SK-N-SH (cell line): Measurements from ENCODE around the gene PLCG2. TPM values are rescaled to one million over a fixed set of nuclear protein-coding genes. Genes with fewer than 3 reads are reported as not detected.

ENCODE experiments used
- CTCF ChIA-PET: fragments of 300-600, 350-600 bp; formaldehyde crosslinking; extraction: SDS; loops from one replicate; lab custom pipeline; 2021; lab: Yijun Ruan, JAX
- POLR2A ChIA-PET: fragments of 350-600 bp; sonication (Branson Sonifier 250); formaldehyde crosslinking; extraction: SDS; loops from one replicate; lab custom pipeline; 2020; ENCODE audit warnings: antibody characterized with exemption, inconsistent platforms; lab: Yijun Ruan, JAX
- DNase-seq: peaks from one replicate; pipeline ENCODE4 v3.0.0; 2012
- H2AFZ ChIP-seq: fragments of 200-600 bp; sonication (generic); 2 replicates; pipeline ENCODE4 v1.8.1; 2016; ENCODE audit warnings: antibody characterized with exemption, mild to moderate bottlenecking, low read depth
- H3F3A ChIP-seq: fragments of 200-600 bp; sonication (generic); replicated peaks from 2 replicates; pipeline ENCODE3; 2016; ENCODE audit warnings: antibody characterized with exemption, mild to moderate bottlenecking; ENCODE audit not compliant: insufficient read depth
- H3K27ac ChIP-seq, 2 experiments: fragments of 200-500 bp in 1 of 2; fragments of 200-600 bp in 1 of 2; sonication (Bioruptor generic) in 1 of 2; sonication (generic), shearing (Covaris generic) in 1 of 2; 2 replicates each; pipeline versions ENCODE4 v1.5.1 to v1.6.1; 2014 to 2016; ENCODE audit warnings: low read depth in 2 of 2, inconsistent platforms in 1 of 2, low read length in 1 of 2, mild to moderate bottlenecking in 1 of 2, mixed read lengths in 1 of 2
- H3K27me3 ChIP-seq: fragments of 200-600 bp; sonication (generic), shearing (Covaris generic); 2 replicates; pipeline ENCODE4 v1.6.1; 2016; ENCODE audit warnings: mixed run types; ENCODE audit not compliant: insufficient read depth
- H3K36me3 ChIP-seq, 2 experiments: fragments of 200-500 bp in 1 of 2; fragments of 200-600 bp in 1 of 2; sonication (Bioruptor generic) in 1 of 2; sonication (generic) in 1 of 2; replicated peaks in 1 of 2; 2 replicates each; pipeline versions ENCODE3 to v1.5.1; 2014 to 2016; ENCODE audit warnings: low read length in 1 of 2, mild to moderate bottlenecking in 1 of 2; ENCODE audit not compliant: insufficient read depth in 2 of 2, control insufficient read depth in 1 of 2
- H3K4me1 ChIP-seq, 2 experiments: fragments of 200-500 bp in 1 of 2; fragments of 200-600 bp in 1 of 2; sonication (Bioruptor generic) in 1 of 2; sonication (generic), shearing (Covaris generic) in 1 of 2; 2 replicates each; pipeline versions ENCODE4 v1.5.1 to v1.6.1; 2014 to 2016; ENCODE audit warnings: low read depth in 1 of 2, low read length in 1 of 2, mixed run types in 1 of 2; ENCODE audit not compliant: insufficient read depth in 2 of 2, control insufficient read depth in 1 of 2
- H3K4me2 ChIP-seq: fragments of 200-600 bp; sonication (generic), shearing (Covaris generic); 2 replicates; pipeline ENCODE4 v1.6.1; 2017; ENCODE audit warnings: mixed run types
- H3K4me3 ChIP-seq, 2 experiments: fragments of 200-500 bp in 1 of 2; fragments of 200-600 bp in 1 of 2; sonication (Bioruptor generic) in 1 of 2; sonication (generic), shearing (Covaris generic) in 1 of 2; 2 replicates each; pipeline versions ENCODE4 v1.5.1 to v1.8.1; 2014 to 2016; ENCODE audit warnings: low read depth in 2 of 2, inconsistent platforms in 1 of 2, low read length in 1 of 2, mild to moderate bottlenecking in 1 of 2, mixed read lengths in 1 of 2, moderate library complexity in 1 of 2
- H3K79me2 ChIP-seq: fragments of 200-600 bp; sonication (generic); 2 replicates; pipeline ENCODE4 v1.8.1; 2017; ENCODE audit warnings: mild to moderate bottlenecking; ENCODE audit not compliant: insufficient read depth
- H3K9ac ChIP-seq: fragments of 200-600 bp; sonication (generic); 2 replicates; pipeline ENCODE4 v1.6.1; 2017; ENCODE audit warnings: mixed run types
- H3K9me2 ChIP-seq: fragments of 200-600 bp; sonication (generic); 2 replicates; pipeline ENCODE4 v1.6.1; 2017; ENCODE audit warnings: mixed run types
- H3K9me3 ChIP-seq: fragments of 200-600 bp; sonication (generic); 2 replicates; pipeline ENCODE4 v1.6.1; 2017; ENCODE audit warnings: mixed run types, mild to moderate bottlenecking, moderate library complexity
- H4K20me1 ChIP-seq: fragments of 200-600 bp; sonication (generic); 2 replicates; pipeline ENCODE4 v1.6.1; 2017; ENCODE audit warnings: mild to moderate bottlenecking, mixed run types; ENCODE audit not compliant: insufficient read depth
- ELF1 ChIP-seq: IDR thresholded peaks from 2 replicates; pipeline ENCODE4 v1.4.0; 2012
- EP300 ChIP-seq, 2 experiments: IDR thresholded peaks; 2 replicates each; pipeline versions ENCODE4 v1.4.0 to v1.6.1; 2012; ENCODE audit warnings: borderline replicate concordance in 1 of 2, low read depth in 1 of 2, low read length in 1 of 2
- FOSL2 ChIP-seq: IDR thresholded peaks from 2 replicates; pipeline ENCODE4 v1.4.0; 2012; ENCODE audit warnings: low read depth, mild to moderate bottlenecking, moderate library complexity, borderline replicate concordance
- GABPA ChIP-seq: IDR thresholded peaks from 2 replicates; pipeline ENCODE4 v1.4.0; 2012; ENCODE audit warnings: low read depth, mild to moderate bottlenecking
- JUND ChIP-seq: IDR thresholded peaks from 2 replicates; pipeline ENCODE4 v1.4.0; 2012
- MEF2A ChIP-seq: IDR thresholded peaks from 2 replicates; pipeline ENCODE4 v1.4.0; 2012; ENCODE audit warnings: low read depth, borderline replicate concordance
- MXI1 ChIP-seq: IDR thresholded peaks from 2 replicates; pipeline ENCODE4 v1.6.1; 2012; ENCODE audit warnings: mild to moderate bottlenecking, low read depth, low read length, improper control_type of control experiment
- NRF1 ChIP-seq: IDR thresholded peaks from 2 replicates; pipeline ENCODE4 v1.6.1; 2012; ENCODE audit warnings: low read depth, mild to moderate bottlenecking, low read length
- RFX5 ChIP-seq: IDR thresholded peaks from 2 replicates; pipeline ENCODE4 v1.6.1; 2012; ENCODE audit warnings: mild to moderate bottlenecking, improper control_type of control experiment, low read length
- RXRA ChIP-seq: IDR thresholded peaks from 2 replicates; pipeline ENCODE4 v1.4.0; 2012; ENCODE audit warnings: low read depth, mild to moderate bottlenecking, borderline replicate concordance
- SIN3A ChIP-seq: IDR thresholded peaks from 2 replicates; pipeline ENCODE4 v1.6.1; 2012; ENCODE audit warnings: low read depth, mild to moderate bottlenecking, low read length, moderate library complexity, borderline replicate concordance
- SMC3 ChIP-seq: IDR thresholded peaks from 2 replicates; pipeline ENCODE4 v1.6.1; 2012; ENCODE audit warnings: low read depth, low read length, improper control_type of control experiment
- TEAD4 ChIP-seq: IDR thresholded peaks from 2 replicates; pipeline ENCODE4 v1.4.0; 2012; ENCODE audit warnings: mild to moderate bottlenecking, borderline replicate concordance; ENCODE audit not compliant: insufficient read depth
- YY1 ChIP-seq: IDR thresholded peaks from 2 replicates; pipeline ENCODE4 v1.4.0; 2012; ENCODE audit warnings: low read depth, mild to moderate bottlenecking
- WGBS: methylation state at CpG from one replicate; pipeline ENCODE4 v1.1.6; 2017; ENCODE audit warnings: low lambda C conversion rate; 5-methylcytosine and 5-hydroxymethylcytosine counted together
- polyA plus RNA-seq, 3 experiments: library from polyadenylated mRNA; depleted of rRNA; stranded (reverse); fragments of >200 nt; gene quantifications; 2 replicates each; pipeline ENCODE4 v1.2.3, GENCODE V29; 2012
- TF ChIP-seq, protein P1 (sequence below): IDR thresholded peaks from 2 replicates; pipeline ENCODE4 v1.4.0; 2012; ENCODE audit warnings: low read depth, borderline replicate concordance
- TF ChIP-seq, protein P2 (sequence below): fragments of 200-600 bp; sonication (generic); IDR thresholded peaks from 2 replicates; pipeline ENCODE4 v1.6.1; 2017; ENCODE audit warnings: antibody characterized with exemption, mild to moderate bottlenecking, moderate library complexity
- TF ChIP-seq, protein P3 (sequence below): IDR thresholded peaks from 2 replicates; pipeline ENCODE4 v1.6.1; 2012; ENCODE audit warnings: mild to moderate bottlenecking, low read depth, low read length, moderate library complexity
- TF ChIP-seq, protein P4 (sequence below): fragments of 150-350 bp; IDR thresholded peaks from 2 replicates; pipeline ENCODE4 v1.6.1; 2017; ENCODE audit warnings: antibody characterized with exemption, low read length, low read depth, borderline replicate concordance

The PLCG2 gene
- polyA plus RNA-seq, 1 of the 3 experiments (the other 2 are of a cell fraction): 0.23 TPM

DNA sequence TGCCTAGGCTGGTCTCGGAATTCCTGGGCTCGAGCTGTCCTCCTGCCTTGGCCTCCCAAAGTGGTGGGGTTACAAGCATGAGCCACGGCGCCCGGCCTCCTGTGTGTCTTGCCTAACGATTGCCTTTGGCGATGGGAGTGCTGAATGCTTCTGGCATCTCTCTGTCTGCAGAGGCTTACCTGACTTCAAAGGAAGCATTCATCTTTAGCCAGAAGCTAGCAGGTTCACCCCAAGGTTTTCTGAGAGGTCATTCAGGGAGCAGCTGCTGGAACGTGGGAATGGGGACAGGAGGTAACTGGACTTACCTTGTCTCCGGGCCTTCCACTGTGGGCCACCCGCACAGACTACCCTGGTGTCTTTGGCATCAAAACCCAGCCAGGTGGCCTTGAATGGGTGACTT, 54.7 kb downstream of the PLCG2 start:
- no peak for DNase-seq
- H3K79me2 ChIP-seq: no peaks in the 10 kb centered on the region
- no peaks in the 10 kb centered on the region for H3K9me2 ChIP-seq
- H3K4me2 ChIP-seq: no peak overlapping the region
- ChIA-PET POLR2A (no interaction called here), CTCF (no interaction called here)
- no peaks in the 10 kb centered on the region for H4K20me1 ChIP-seq
- H3K27me3 ChIP-seq: no peaks in the 10 kb centered on the region; the same call in none of the 2 replicates
- H2AFZ ChIP-seq: no peak overlapping the region
- no peaks in the 10 kb centered on the region for H3K4me1 ChIP-seq
- no peaks in the 10 kb centered on the region for H3F3A ChIP-seq
- TF ChIP-seq, protein P1, sequence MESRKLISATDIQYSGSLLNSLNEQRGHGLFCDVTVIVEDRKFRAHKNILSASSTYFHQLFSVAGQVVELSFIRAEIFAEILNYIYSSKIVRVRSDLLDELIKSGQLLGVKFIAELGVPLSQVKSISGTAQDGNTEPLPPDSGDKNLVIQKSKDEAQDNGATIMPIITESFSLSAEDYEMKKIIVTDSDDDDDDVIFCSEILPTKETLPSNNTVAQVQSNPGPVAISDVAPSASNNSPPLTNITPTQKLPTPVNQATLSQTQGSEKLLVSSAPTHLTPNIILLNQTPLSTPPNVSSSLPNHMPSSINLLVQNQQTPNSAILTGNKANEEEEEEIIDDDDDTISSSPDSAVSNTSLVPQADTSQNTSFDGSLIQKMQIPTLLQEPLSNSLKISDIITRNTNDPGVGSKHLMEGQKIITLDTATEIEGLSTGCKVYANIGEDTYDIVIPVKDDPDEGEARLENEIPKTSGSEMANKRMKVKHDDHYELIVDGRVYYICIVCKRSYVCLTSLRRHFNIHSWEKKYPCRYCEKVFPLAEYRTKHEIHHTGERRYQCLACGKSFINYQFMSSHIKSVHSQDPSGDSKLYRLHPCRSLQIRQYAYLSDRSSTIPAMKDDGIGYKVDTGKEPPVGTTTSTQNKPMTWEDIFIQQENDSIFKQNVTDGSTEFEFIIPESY: no peak
- no peak for TF ChIP-seq TEAD4
- TF ChIP-seq, protein P2, sequence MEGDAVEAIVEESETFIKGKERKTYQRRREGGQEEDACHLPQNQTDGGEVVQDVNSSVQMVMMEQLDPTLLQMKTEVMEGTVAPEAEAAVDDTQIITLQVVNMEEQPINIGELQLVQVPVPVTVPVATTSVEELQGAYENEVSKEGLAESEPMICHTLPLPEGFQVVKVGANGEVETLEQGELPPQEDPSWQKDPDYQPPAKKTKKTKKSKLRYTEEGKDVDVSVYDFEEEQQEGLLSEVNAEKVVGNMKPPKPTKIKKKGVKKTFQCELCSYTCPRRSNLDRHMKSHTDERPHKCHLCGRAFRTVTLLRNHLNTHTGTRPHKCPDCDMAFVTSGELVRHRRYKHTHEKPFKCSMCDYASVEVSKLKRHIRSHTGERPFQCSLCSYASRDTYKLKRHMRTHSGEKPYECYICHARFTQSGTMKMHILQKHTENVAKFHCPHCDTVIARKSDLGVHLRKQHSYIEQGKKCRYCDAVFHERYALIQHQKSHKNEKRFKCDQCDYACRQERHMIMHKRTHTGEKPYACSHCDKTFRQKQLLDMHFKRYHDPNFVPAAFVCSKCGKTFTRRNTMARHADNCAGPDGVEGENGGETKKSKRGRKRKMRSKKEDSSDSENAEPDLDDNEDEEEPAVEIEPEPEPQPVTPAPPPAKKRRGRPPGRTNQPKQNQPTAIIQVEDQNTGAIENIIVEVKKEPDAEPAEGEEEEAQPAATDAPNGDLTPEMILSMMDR: no peak
- no peak for TF ChIP-seq SMC3
- TF ChIP-seq YY1: no peak
- no peak for TF ChIP-seq EP300 (IDR thresholded peaks at IDR 0.05; ENCODE audit: borderline replicate concordance in 1 of 2, low read depth in 1 of 2, low read length in 1 of 2)
- no peak for TF ChIP-seq NRF1
- no peak for TF ChIP-seq SIN3A
- TF ChIP-seq RFX5: no peak
- TF ChIP-seq, protein P3, sequence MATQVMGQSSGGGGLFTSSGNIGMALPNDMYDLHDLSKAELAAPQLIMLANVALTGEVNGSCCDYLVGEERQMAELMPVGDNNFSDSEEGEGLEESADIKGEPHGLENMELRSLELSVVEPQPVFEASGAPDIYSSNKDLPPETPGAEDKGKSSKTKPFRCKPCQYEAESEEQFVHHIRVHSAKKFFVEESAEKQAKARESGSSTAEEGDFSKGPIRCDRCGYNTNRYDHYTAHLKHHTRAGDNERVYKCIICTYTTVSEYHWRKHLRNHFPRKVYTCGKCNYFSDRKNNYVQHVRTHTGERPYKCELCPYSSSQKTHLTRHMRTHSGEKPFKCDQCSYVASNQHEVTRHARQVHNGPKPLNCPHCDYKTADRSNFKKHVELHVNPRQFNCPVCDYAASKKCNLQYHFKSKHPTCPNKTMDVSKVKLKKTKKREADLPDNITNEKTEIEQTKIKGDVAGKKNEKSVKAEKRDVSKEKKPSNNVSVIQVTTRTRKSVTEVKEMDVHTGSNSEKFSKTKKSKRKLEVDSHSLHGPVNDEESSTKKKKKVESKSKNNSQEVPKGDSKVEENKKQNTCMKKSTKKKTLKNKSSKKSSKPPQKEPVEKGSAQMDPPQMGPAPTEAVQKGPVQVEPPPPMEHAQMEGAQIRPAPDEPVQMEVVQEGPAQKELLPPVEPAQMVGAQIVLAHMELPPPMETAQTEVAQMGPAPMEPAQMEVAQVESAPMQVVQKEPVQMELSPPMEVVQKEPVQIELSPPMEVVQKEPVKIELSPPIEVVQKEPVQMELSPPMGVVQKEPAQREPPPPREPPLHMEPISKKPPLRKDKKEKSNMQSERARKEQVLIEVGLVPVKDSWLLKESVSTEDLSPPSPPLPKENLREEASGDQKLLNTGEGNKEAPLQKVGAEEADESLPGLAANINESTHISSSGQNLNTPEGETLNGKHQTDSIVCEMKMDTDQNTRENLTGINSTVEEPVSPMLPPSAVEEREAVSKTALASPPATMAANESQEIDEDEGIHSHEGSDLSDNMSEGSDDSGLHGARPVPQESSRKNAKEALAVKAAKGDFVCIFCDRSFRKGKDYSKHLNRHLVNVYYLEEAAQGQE: no peak
- TF ChIP-seq MEF2A: no peak
- no peak for TF ChIP-seq ELF1
- TF ChIP-seq JUND: no peak
- no peak for TF ChIP-seq RXRA
- TF ChIP-seq FOSL2: no peak
- no peak for TF ChIP-seq MXI1
- no peak for TF ChIP-seq GABPA
- TF ChIP-seq, protein P4, sequence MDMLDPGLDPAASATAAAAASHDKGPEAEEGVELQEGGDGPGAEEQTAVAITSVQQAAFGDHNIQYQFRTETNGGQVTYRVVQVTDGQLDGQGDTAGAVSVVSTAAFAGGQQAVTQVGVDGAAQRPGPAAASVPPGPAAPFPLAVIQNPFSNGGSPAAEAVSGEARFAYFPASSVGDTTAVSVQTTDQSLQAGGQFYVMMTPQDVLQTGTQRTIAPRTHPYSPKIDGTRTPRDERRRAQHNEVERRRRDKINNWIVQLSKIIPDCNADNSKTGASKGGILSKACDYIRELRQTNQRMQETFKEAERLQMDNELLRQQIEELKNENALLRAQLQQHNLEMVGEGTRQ: no peak
- no peaks in the 10 kb centered on the region for H3K9me3 ChIP-seq
- WGBS: 27% methylated on average over 10 of the region's 10 CpGs
- H3K9ac ChIP-seq: no peak overlapping the region
- no peak overlapping the region for H3K27ac ChIP-seq
- no peaks in the 10 kb centered on the region for H3K36me3 ChIP-seq
- no peak overlapping the region for H3K4me3 ChIP-seq
